ENCODE measurements around the gene ATP1B3.

DNA sequence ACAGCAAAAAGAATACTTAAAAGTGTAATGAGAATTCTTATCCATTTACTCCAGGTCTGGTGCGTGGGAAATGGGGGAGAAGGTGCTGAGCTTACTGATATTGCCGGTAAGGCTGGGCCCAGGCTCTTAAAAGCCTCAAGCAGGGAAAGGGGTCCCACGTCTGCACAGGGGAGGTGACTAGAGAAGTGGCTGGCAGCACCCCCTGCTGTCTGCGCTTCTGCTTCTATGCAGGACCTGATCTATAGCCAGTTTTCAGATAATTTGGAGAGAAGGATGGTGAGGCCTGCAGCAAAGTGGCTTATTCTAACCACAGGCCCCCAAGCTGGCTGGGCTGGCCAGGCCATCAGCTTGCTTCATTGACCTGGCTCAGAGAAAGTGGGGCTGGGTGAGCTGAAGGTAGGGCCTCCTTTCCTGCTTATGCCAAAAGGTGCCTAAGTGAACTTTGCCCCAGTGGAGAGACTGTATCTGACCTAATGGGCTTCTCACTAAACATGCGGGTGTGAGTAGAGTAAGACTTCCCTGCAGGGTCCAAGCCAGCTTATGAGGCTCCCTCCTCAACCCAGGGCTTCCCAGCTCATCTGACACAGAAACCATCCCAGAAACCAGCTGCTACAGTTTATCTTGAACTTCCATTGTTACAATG, 30.9 kb upstream of the ATP1B3 start:
- TF ChIP-seq, protein P1, sequence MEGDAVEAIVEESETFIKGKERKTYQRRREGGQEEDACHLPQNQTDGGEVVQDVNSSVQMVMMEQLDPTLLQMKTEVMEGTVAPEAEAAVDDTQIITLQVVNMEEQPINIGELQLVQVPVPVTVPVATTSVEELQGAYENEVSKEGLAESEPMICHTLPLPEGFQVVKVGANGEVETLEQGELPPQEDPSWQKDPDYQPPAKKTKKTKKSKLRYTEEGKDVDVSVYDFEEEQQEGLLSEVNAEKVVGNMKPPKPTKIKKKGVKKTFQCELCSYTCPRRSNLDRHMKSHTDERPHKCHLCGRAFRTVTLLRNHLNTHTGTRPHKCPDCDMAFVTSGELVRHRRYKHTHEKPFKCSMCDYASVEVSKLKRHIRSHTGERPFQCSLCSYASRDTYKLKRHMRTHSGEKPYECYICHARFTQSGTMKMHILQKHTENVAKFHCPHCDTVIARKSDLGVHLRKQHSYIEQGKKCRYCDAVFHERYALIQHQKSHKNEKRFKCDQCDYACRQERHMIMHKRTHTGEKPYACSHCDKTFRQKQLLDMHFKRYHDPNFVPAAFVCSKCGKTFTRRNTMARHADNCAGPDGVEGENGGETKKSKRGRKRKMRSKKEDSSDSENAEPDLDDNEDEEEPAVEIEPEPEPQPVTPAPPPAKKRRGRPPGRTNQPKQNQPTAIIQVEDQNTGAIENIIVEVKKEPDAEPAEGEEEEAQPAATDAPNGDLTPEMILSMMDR (IDR thresholded peaks at IDR 0.05), result no peak
- no peak for TF ChIP-seq POLR2A (IDR thresholded peaks at IDR 0.05)

Measured in lower leg skin (tissue), 3 donors.